ENCODE results near the gene TNFRSF1A. TPM values are rescaled to one million over a fixed set of nuclear protein-coding genes. Genes with fewer than 3 reads are reported as not detected.
A peak's percentile ranks its signal among the peaks of the same experiment; 100 is the strongest.

TNFRSF1A gene
- total and polyA plus RNA-seq, 2 of the 13 experiments (the other 11 are each of a cell fraction or from before 2014, with no cell fraction given) = 41.5 to 61.2 TPM

- Histone ChIP-seq H3K4me2 (ENCODE audit: low read depth, low read length) (0 out of 2 replicates have a peak overlapping the region, but pooled peaks have one; percentile 91), H3K4me1 (ENCODE audit: insufficient read depth, low read length) (peaks cover 57% of the 10 kb centered on the region), H3K79me2 (ENCODE audit: insufficient read depth, low read length) (no peaks in the 10 kb centered on the region), H2AFZ (ENCODE audit: low read length) (no peak overlapping the region), H3K36me3 (replicated peaks in 1 of 2; ENCODE audit: control insufficient read depth in 1 of 2, insufficient read depth in 2 of 2, low read length in 2 of 2) (peaks cover 2 to 26% of the 10 kb centered on the region in 2 experiments; a peak in 4 of 5 replicates), H4K20me1 (ENCODE audit: insufficient read depth, low read length) (no peaks in the 10 kb centered on the region), H3K9me3 (ENCODE audit: low read length) (no peaks in the 10 kb centered on the region), H3K9ac (ENCODE audit: insufficient read depth, low read depth, low read length) (no peak overlapping the region), H3K27me3 (ENCODE audit: control insufficient read depth in 1 of 2, insufficient read depth in 2 of 2, low read length in 2 of 2) (peaks cover 0 to 4% of the 10 kb centered on the region in 2 experiments; a peak in 1 of 5 replicates), H3K27ac (ENCODE audit: extremely low read length, insufficient read depth, low read length) (no peak overlapping the region), H3K4me3 (replicated peaks in 1 of 3; ENCODE audit: insufficient read depth in 1 of 3, low read depth in 2 of 3, low read length in 3 of 3) (no peak overlapping the region)
- DNase-seq (ENCODE audit: low spot score) (no peak), FAIRE-seq (no peak), ATAC-seq (no peak)
- in situ Hi-C loops (cut with HindIII; ENCODE audit: extremely low pct_ligation_motif_present, low pct_unique_long_range_greater_than_20kb) = no loop called here
- BruUV-seq (replicated peaks) = no TSS peak
- TF ChIP-seq ZNF17 (CRISPR knock-in tag; IDR thresholded peaks at IDR 0.05) = no peak
- TF ChIP-seq MAZ (IDR thresholded peaks at IDR 0.05; ENCODE audit: borderline replicate concordance, low read depth, low read length) = no peak
- no peak for TF ChIP-seq MAZ (CRISPR knock-in tag; IDR thresholded peaks at IDR 0.05; ENCODE audit: low read depth)
- no peak for TF ChIP-seq FUBP1 (CRISPR knock-in tag; IDR thresholded peaks at IDR 0.05; ENCODE audit: borderline replicate concordance)
- TF ChIP-seq CBX1 (IDR thresholded peaks at IDR 0.05; ENCODE audit: low read depth) = no peak
- no peak for TF ChIP-seq TOPORS (CRISPR knock-in tag; IDR thresholded peaks at IDR 0.05)
- CTCF ChIA-PET (ENCODE audit: low intra/inter-chr PET ratio, low total read pairs) = no interaction called here
- intact Hi-C loops (cut with micrococcal nuclease; ENCODE audit: unreplicated experiment) = no loop called here
- 87% methylated on average over 3 of the region's 8 CpGs for WGBS (ENCODE audit: low lambda C conversion rate)
- POLR2A ChIA-PET = interaction anchor here (1.6 to 2.3 kb wide), 4 partner anchors 10 to 72 kb away, joined by 4 to 53 read pairs (median 14); partner anchors contain the start of gene LTBR
Measured at GRCh38 chr12:6311822-6312528, 29.9 kb downstream of the TNFRSF1A start.
